Epidermal melanocyte (primary cell): Measurements from ENCODE around the gene NEK3.
A peak's percentile ranks its signal among the peaks of the same experiment; 100 is the strongest.
"Not testable (repeated sequence)": the region's sequence is repeated elsewhere in the genome, so short reads cannot be mapped to it uniquely, and the experiment has no call there.

Experiments used
- DNase-seq: peaks from one replicate; pipeline ENCODE4 v3.0.0; 2011; ENCODE audit warnings: low spot score; ENCODE audit not compliant: insufficient read length

The NEK3 gene

DNA sequence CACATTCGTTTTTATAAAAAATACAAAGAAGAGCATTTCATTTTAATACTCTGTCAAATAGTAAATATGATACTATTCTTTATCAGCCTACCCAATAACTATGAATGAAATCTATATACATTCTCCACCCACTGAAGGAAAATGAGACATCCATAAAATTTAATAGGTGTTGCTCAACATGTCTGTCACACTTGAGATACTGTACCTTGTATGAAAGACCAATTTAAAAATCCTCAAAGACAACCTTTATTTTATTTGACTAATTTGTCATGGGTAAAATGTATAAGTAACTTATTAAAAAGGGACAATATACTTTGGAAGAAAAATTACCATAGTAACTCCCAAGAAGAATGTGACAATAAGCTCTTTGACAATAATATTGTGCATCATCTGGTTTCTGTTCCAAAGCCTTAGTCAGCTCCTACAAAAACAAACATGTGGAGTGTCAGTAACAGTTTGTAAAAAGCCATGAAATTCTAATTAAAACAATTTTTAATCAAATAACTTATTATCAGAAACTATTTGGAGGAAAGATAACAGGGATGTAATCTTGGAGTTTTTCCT is 11.5 kb upstream of the NEK3 start:
- not testable (repeated sequence) for DNase-seq

DNA sequence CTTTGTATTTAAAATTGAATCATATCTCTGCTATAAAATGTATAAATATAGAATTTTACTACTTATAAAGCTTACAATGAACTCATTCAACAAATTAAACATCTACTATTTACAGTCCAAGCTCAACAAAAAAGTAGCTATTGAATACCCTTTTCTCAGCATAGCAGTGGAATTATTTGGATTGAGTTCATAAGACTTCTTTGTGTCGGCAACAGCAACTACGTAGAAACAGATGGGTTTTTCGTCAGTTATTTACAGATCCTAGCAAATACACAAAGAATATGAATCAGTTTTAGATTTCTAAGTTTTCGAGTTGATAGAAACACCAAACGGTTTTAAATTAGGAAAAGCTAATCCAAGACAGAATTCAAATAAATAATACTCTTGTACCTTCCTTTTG is 10.4 kb upstream of the NEK3 start:
- no peak for DNase-seq

- DNase-seq = no peak
Measured at GRCh38 chr13:52165411-52165810, 6.0 kb upstream of the NEK3 start.

GRCh38 chr13:52164989-52165388 is 5.6 kb upstream of the NEK3 start:
- no peak for DNase-seq

DNA sequence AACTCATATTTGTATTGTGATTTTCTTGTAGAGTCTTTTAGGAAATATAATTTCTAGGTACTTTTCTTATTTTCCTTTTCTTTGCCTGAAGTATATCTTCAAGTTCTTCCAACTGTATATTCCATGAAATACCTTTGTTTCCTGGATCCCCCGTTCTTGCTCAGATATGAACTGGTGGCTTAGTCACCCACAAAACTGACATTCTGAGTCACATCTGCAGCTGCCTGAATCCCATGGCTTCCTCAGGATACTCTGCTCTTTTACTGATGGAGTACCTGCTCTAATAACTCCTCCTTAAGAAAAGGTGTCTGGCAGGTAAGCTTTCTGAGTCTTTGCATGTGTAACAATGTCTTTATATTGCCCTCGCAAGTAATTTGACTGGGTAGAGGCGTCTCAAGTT is 4.5 kb upstream of the NEK3 start:
- DNase-seq = not testable (repeated sequence)

- DNase-seq = no peak
Measured at GRCh38 chr13:52162279-52163101, 3.1 kb upstream of the NEK3 start.

- DNase-seq = no peak
Measured at GRCh38 chr13:52161181-52161646, 1.8 kb upstream of the NEK3 start.

DNA sequence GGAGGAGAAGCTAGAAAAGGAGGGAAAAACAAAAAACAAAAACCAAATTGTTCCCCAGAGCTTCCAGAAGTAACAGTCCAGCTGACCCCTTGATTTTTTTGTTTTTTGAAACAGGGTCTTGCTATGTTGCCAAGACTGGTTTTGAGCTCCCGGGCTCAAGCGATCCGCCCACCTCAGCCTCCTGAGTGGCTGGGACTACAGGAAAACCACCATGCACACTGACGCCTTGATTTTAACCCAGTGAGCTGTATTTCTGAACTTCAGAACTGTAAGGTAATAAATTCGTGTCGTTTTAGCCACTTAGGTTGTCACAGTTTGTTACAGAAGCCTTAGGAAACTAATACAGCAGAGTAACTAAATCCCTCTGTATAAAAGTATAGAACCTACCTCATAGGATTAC is 1.1 kb upstream of the NEK3 start:
- DNase-seq = no peak

GRCh38 chr13:52160053-52160452 is 656 bp upstream of the NEK3 start:
- DNase-seq = no peak

DNA sequence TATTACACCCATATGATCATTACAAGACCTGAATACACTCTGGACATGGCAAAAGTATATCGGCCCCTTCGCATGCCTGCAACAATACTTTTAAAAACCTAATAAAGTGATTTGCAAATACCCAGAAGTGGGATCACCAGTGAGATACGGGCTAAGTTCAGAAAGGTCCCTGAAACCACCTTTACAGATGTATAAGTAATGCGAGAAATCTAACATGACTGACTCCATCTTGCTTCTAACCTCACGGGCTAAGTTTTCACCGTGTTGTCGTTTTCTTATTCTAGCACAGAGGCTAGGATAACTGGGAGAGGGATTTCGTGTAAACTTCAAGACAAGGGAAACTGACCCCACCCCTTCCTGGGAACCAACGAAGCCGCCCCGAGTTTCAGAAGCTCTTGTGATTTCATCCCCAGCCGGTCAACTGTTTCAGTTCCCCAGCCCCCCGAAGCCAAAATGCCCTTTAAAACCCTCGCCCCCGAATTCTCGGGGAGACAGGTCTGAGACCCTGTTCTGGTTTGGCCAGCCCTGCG is 703 bp downstream of the NEK3 start:
- no peak for DNase-seq

- DNase-seq = no peak
Measured at GRCh38 chr13:52156724-52157261, 2.6 kb downstream of the NEK3 start.

DNA sequence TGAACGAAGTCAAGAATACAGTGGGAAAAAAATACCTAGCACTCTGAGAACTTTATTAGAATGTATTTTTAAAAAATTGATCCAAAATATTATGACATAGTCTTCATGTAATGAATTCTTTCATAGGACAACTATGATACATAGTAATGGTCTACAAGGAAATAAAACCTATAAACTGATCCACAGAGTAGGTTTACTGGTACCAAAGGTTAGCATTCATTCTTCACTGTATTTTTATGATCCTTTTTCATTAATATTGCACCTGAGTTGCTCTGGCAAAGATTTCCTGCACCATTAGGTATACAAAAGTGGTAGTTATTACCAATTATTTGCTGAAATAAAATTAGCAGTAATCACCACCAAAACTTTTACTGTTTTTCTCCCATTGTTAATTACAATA is 4.2 kb downstream of the NEK3 start:
- no peak for DNase-seq

GRCh38 chr13:52147225-52147624 is 12.2 kb downstream of the NEK3 start:
- DNase-seq = no peak

DNA sequence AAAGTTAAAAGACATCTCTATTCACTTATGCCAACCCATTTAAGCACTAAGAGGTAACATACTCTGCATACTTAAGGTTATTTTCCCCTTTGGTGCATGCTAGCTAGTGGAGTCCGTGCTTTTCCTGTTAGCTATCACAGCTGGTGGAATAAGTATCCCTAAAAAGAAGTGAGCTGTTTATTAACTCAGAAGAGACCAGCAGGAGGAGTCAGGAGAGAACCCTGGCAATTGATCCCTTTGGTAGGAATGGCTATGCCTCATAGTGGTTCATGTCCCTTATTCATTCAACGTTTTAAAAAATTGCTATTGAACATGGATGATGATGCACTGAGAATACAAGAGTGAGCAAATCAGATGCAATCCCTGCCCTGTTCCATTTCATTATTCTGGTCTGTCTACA is 18.1 kb downstream of the NEK3 start:
- no peak for DNase-seq

DNA sequence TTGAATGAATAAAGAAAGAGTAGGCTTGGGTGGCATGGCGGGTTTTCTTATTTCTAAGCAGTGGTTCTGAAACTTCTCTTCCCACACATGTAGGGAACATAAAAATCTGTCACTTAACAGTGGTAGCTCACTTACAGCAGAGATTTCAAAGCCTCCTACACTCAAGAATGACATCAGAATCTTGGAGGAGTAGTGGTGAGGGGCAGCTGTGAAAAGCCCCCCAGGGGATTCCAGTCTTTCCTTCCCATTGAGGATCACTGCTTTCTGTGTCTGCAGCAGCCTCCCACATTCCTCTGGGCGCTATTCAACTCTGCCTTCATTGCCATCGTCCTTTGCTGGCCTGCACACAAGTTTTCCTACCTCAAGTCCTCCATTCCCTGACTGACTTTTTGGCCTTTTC is 21.9 kb downstream of the NEK3 start:
- DNase-seq = no peak

- no peak for DNase-seq
Measured at GRCh38 chr13:52136763-52137162, 22.6 kb downstream of the NEK3 start.

DNA sequence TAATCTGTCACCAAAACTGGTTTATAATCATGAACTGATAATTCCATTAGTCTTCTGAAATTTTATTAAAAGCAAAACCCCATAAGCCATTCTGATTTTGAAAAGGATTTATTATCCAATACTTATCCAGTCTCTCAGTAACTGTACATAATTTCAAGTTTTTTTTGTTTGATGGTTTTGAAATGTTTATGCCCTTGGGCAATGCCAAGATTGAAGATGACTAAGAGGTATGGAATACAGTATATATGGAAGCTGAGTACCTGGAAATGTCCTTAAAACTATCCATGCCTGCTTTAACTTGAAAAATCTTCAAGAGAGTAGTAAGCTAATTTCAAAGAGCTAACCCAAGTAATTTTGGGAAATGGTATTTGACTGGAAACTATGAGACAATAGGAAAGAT is 28.8 kb downstream of the NEK3 start:
- DNase-seq = no peak

DNA sequence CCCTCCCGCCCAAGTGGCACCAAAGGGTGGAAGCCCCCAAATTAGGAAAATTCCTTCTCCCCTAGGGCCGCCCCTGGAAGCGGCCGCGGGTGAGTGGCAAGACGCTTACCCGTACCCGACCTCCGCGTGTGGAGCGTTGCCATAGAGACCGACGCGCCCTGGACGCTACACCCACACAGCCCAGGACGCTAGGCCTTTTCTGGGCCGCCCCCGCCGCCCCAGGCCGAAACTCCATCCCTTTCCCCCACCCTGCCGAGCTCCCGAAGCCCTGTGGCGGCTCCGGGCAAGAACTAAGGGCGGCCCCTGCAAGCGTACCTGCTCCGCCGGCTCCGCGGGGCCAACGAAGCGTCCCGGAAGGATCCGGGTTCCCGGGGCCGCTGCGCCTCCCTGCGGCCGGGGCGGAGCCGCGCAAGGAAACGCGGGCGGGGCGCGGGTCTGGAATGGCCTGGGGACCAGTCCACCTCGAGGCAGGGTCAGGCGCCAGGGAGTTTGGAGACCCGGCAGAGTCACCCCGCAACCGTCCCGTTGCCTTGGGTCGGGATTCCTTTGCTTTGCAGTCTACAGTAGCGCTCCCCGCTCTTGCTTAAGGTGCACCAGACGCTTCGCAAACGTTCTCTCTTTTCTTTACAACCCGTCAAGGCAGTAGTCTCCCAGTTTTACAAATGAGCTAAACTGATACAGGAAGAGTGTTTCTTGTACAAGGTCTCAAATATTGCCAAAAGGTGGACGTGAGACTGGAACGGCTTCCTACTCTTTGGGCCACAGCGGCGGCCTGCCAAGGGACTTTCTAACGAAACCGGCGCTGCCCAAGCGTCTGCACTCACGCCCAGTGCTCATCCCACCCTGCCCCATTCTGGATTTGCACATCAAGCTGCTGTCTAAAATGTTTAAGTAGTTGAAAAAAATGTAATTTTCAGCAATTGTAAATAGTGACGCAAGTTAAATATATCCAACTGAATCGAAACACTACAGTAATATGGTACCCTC is 30.4 kb downstream of the NEK3 start, which contains the start of gene NEK5:
NEK5 (minus strand) TSS at position 360 of the 987 bp plus-strand sequence. CDS start 1,591 bp downstream, outside the sequence.
- DNase-seq = peak; percentile 75

DNA sequence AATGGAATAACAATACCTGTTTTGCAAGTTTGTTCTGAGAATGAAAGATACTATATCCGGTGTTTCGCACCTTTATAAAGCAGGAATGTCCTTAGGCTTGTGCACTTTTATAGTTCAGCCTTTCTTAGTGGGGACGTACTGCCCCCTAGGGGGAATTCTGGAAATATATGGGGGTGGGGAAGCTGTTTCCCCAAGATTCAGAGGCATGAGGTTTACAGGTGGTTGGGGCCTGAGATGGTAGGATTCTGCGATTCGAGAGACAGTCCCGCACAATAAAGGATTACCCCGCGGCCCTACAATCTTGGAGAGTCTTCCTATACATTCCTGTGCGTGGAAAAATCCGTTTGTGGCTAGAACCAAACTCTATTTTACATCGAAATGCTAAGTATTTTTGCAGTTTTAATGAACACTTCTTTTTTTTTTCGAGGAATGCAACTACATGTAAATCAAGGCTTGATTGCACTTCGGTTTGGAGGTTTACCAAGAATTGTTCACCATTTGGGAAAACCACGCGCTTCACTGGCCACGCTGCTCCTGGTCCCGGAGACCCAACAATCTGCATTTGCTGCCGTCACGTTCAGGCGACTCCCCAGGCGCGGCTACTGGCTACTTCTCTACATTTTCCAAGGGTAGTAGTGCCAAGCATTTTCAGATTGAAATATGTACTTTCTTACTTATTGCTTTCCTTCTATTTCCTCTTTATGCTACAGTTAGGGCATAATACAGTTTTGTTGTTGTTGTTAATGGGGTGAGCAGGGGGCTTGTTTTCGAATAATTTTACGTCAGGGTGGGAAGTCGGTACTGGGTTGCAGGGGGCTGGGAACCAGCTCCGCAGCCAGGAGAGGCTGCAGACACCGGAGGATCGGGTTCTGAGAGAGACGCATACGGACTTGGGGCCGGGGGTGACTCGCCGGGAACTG is 31.4 kb downstream of the NEK3 start:
- peak; percentile 79 for DNase-seq

DNA sequence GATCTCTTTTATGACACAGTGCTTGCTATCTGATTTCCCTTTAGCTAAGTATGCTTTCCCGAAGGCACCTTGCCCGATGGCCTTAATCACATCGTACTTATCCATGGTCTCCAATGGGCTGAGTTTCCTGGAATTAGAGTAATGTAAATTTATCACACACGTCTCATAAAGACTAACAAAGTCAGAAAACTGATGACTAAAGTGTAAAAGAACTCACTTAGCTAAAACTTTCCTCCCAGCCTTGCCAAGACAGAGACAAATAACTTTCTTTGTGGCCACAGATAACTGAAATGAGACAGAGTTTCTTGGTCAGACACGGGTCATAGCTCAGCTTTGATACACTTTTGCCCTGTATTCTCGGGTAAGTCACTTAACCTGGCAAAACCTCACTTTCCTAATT is 32.0 kb downstream of the NEK3 start:
- no peak for DNase-seq
